Keratinocyte (primary cell): ENCODE results near the gene EEF1G.

Source experiments
- EZH2 ChIP-seq: IDR thresholded peaks from one replicate; pipeline ENCODE4 v1.6.1; 2012; ENCODE audit warnings: inconsistent platforms, mild to moderate bottlenecking, low read length, moderate library complexity
- TF ChIP-seq, protein P1 (sequence below), 3 experiments: IDR thresholded peaks in 1 of 3; conservative IDR thresholded peaks in 1 of 3; optimal IDR thresholded peaks in 1 of 3; 2 replicates in 2 of 3; 3 replicates in 1 of 3; pipeline versions ENCODE3 to v1.5.1; 2011; ENCODE audit warnings: low read length in 3 of 3, mild to moderate bottlenecking in 3 of 3, moderate library complexity in 2 of 3, control low read depth in 1 of 3, inconsistent platforms in 1 of 3; ENCODE audit not compliant: insufficient read depth in 2 of 3; ENCODE audit errors: extremely low read depth in 1 of 3

DNA sequence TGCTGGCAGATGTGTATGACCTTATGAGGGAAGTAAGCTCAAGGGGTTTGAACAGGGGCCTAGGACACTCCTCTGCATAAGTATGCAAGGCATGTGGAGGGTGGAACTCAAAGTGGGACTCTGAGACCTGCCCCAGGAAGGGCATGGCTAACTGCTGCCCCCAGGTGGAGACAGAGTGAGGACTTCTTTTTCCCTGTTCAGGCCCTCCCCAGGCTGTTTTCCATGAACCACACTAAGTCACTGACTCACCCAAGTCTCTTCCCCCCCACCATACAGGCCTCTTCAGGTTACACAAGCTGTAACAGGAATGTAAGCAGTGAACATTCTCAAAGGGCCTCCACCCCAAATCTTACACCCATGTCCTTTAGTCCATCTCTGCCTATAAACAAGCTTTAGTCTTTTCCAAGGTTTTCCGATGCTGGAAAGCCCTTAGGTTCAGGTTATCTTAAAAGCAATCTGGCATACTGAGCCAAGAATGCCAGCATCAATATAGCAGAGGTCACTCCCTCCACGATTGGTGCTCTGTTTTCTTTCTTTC lies 13.1 kb downstream of the EEF1G start:
- TF ChIP-seq, protein P1, sequence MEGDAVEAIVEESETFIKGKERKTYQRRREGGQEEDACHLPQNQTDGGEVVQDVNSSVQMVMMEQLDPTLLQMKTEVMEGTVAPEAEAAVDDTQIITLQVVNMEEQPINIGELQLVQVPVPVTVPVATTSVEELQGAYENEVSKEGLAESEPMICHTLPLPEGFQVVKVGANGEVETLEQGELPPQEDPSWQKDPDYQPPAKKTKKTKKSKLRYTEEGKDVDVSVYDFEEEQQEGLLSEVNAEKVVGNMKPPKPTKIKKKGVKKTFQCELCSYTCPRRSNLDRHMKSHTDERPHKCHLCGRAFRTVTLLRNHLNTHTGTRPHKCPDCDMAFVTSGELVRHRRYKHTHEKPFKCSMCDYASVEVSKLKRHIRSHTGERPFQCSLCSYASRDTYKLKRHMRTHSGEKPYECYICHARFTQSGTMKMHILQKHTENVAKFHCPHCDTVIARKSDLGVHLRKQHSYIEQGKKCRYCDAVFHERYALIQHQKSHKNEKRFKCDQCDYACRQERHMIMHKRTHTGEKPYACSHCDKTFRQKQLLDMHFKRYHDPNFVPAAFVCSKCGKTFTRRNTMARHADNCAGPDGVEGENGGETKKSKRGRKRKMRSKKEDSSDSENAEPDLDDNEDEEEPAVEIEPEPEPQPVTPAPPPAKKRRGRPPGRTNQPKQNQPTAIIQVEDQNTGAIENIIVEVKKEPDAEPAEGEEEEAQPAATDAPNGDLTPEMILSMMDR (optimal IDR thresholded peaks at IDR 0.05 in 1 of 3, IDR thresholded peaks at IDR 0.05 in 1 of 3, conservative IDR thresholded peaks at IDR 0.05 in 1 of 3; ENCODE audit: extremely low read depth in 1 of 3, insufficient read depth in 2 of 3, low read length in 3 of 3): peak; percentile 88 to 98 (median 93)
- no peak for TF ChIP-seq EZH2
